Caco-2 (cell line): ENCODE data around the gene SLC25A2. TPM values are rescaled to one million over a fixed set of nuclear protein-coding genes. Genes with fewer than 3 reads are reported as not detected.
A peak's percentile ranks its signal among the peaks of the same experiment; 100 is the strongest.

Experiments used
- BruUV-seq: library from RNA; stranded (reverse); fragments of 400-500 nt; replicated peaks from 2 replicates; lab custom pipeline; 2021; lab: Mats Ljungman, UMichigan
- CTCF ChIA-PET: fragments of 300-600 bp; sonication (Branson Sonifier 250); formaldehyde crosslinking; loops from one replicate; lab custom pipeline; 2022; ENCODE audit warnings: antibody characterized with exemption; lab: Charles Lee
- POLR2A ChIA-PET: fragments of 300-600 bp; sonication (Branson Sonifier 250); formaldehyde crosslinking; loops from one replicate; lab custom pipeline; 2022; ENCODE audit warnings: antibody characterized with exemption; lab: Charles Lee
- DNase-seq, 2 experiments: peaks; one replicate each; pipeline versions ENCODE4 v3.0.0 to v3.0.0-alpha.2; 2020 to 2022
- H3K27me3 ChIP-seq: replicated peaks from 2 replicates; pipeline ENCODE4 v1.6.0; 2011; ENCODE audit warnings: low read length; ENCODE audit not compliant: control insufficient read depth, insufficient read depth
- H3K36me3 ChIP-seq: 2 replicates; pipeline ENCODE4 v1.5.1; 2011; ENCODE audit warnings: low read length; ENCODE audit not compliant: control insufficient read depth, insufficient read depth
- H3K4me1 ChIP-seq: fragments of 250-450 bp; sonication (Bioruptor Pico); 2 replicates; pipeline ENCODE4 v1.5.1; 2020; ENCODE audit warnings: mild to moderate bottlenecking
- H3K4me3 ChIP-seq: 2 replicates; pipeline ENCODE4 v1.5.1; 2011; ENCODE audit warnings: low read depth, mild to moderate bottlenecking, control low read depth, low read length
- H3K9me3 ChIP-seq: fragments of 250-450 bp; sonication (Bioruptor Pico); 2 replicates; pipeline ENCODE4 v1.5.1; 2020; ENCODE audit warnings: mild to moderate bottlenecking, moderate library complexity
- H3K27ac Mint-ChIP-seq: one replicate; pipeline ENCODE4 v1.8.0; 2022; ENCODE audit warnings: mixed read lengths; ENCODE audit not compliant: unreplicated experiment
- H3K27me3 Mint-ChIP-seq: one replicate; pipeline ENCODE4 v1.8.0; 2022; ENCODE audit warnings: mixed read lengths; ENCODE audit not compliant: insufficient read depth, unreplicated experiment
- H3K36me3 Mint-ChIP-seq: one replicate; pipeline ENCODE4 v1.8.0; 2022; ENCODE audit warnings: mild to moderate bottlenecking, mixed read lengths; ENCODE audit not compliant: insufficient read depth, unreplicated experiment
- H3K4me1 Mint-ChIP-seq: one replicate; pipeline ENCODE4 v1.8.0; 2022; ENCODE audit warnings: low read depth, mixed read lengths; ENCODE audit not compliant: unreplicated experiment
- H3K4me3 Mint-ChIP-seq: one replicate; pipeline ENCODE4 v1.8.0; 2022; ENCODE audit warnings: mild to moderate bottlenecking, moderate library complexity, mixed read lengths; ENCODE audit not compliant: unreplicated experiment
- H3K9me3 Mint-ChIP-seq: one replicate; pipeline ENCODE4 v1.8.0; 2022; ENCODE audit warnings: mixed read lengths; ENCODE audit not compliant: unreplicated experiment
- intact Hi-C: fragments of 100-400 bp; cut with micrococcal nuclease; formaldehyde crosslinking; loops from one replicate; pipeline ENCODE4 v1.10.0; 2022; ENCODE audit not compliant: unreplicated experiment
- total RNA-seq: library from RNA; stranded (reverse); gene quantifications from 2 replicates; pipeline ENCODE4 v1.2.3, GENCODE V29; 2022
- TF ChIP-seq, protein P1 (sequence below), 2 experiments: fragments of 200-600 bp in 1 of 2; IDR thresholded peaks; 1 replicate in 1 of 2; 2 replicates in 1 of 2; pipeline versions ENCODE4 v1.5.1 to v1.8.0; 2011 to 2022; ENCODE audit warnings: antibody characterized with exemption in 1 of 2, control low read depth in 1 of 2, inconsistent platforms in 1 of 2, low read depth in 1 of 2, low read length in 1 of 2, mild to moderate bottlenecking in 1 of 2, moderate library complexity in 1 of 2; ENCODE audit not compliant: insufficient read depth in 1 of 2, severe bottlenecking in 1 of 2, unreplicated experiment in 1 of 2

The SLC25A2 gene
- total RNA-seq, 1 experiment from 2014 or later: 0.64 TPM

DNA sequence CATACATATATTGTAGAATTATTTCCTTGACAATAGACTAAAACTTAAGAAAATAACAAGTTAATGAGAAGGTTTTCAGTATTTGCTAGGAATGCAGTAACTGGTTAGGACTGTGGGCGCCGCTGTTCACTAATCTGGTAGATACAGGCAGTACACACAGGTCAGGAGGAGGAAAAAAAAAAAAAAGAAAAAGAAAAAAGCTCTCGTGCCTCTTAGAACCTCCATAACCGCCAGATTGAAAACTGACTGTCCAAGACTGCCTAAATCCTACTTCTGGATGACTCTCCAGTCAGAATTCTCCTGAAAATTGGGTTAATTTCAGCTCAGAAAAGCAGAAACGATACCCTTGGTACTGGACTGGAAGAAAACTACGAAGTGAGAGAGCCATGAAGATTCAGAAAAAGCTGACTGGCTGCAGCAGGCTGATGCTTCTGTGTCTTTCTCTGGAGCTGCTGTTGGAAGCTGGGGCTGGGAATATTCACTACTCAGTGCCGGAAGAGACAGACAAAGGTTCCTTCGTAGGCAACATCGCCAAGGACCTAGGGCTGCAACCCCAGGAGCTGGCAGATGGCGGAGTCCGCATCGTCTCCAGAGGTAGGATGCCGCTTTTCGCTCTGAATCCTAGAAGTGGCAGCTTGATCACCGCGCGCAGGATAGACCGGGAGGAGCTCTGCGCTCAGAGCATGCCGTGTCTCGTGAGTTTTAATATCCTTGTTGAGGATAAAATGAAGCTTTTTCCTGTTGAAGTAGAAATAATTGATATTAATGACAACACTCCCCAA lies 26.6 kb upstream of the SLC25A2 start, which contains the start of gene PCDHGA1:
Gene PCDHGA1 (plus strand): TSS at position 216 of the 782 bp plus-strand sequence.
- BruUV-seq: no TSS peak
- no peaks in the 10 kb centered on the region for H3K4me1 Mint-ChIP-seq
- DNase-seq: no peak
- POLR2A ChIA-PET: interaction anchor here (1.0 kb wide), 1 partner anchor 10 kb away, joined by 9 read pairs; the partner anchor contains the start of gene TAF7
- H3K36me3 Mint-ChIP-seq: no peaks in the 10 kb centered on the region
- H3K27me3 Mint-ChIP-seq: no peaks in the 10 kb centered on the region
- no peak within 1 kb of the TSS for H3K4me3 Mint-ChIP-seq
- H3K27ac Mint-ChIP-seq: no peak within 1 kb of the TSS
- no peaks in the 10 kb centered on the region for H3K4me1 ChIP-seq
- TF ChIP-seq, protein P1, sequence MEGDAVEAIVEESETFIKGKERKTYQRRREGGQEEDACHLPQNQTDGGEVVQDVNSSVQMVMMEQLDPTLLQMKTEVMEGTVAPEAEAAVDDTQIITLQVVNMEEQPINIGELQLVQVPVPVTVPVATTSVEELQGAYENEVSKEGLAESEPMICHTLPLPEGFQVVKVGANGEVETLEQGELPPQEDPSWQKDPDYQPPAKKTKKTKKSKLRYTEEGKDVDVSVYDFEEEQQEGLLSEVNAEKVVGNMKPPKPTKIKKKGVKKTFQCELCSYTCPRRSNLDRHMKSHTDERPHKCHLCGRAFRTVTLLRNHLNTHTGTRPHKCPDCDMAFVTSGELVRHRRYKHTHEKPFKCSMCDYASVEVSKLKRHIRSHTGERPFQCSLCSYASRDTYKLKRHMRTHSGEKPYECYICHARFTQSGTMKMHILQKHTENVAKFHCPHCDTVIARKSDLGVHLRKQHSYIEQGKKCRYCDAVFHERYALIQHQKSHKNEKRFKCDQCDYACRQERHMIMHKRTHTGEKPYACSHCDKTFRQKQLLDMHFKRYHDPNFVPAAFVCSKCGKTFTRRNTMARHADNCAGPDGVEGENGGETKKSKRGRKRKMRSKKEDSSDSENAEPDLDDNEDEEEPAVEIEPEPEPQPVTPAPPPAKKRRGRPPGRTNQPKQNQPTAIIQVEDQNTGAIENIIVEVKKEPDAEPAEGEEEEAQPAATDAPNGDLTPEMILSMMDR (IDR thresholded peaks at IDR 0.05; ENCODE audit: insufficient read depth in 1 of 2, low read depth in 1 of 2, low read length in 1 of 2, severe bottlenecking in 1 of 2, unreplicated experiment in 1 of 2): peak in 1 of 2 experiments; percentile 15
- CTCF ChIA-PET: interaction anchor here (0.7 to 1.1 kb wide), 3 partner anchors 10 to 233 kb away, joined by 3 to 4 read pairs (median 3); partner anchors contain the start of gene TAF7
- no peak within 1 kb of the TSS for H3K4me3 ChIP-seq
- no peaks in the 10 kb centered on the region for H3K27me3 ChIP-seq
- H3K36me3 ChIP-seq: no peaks in the 10 kb centered on the region
- peaks cover 3% of the 10 kb centered on the region; the same call in 1 of the 2 replicates for H3K9me3 ChIP-seq
- intact Hi-C loops: no loop called here
- no peaks in the 10 kb centered on the region for H3K9me3 Mint-ChIP-seq

DNA sequence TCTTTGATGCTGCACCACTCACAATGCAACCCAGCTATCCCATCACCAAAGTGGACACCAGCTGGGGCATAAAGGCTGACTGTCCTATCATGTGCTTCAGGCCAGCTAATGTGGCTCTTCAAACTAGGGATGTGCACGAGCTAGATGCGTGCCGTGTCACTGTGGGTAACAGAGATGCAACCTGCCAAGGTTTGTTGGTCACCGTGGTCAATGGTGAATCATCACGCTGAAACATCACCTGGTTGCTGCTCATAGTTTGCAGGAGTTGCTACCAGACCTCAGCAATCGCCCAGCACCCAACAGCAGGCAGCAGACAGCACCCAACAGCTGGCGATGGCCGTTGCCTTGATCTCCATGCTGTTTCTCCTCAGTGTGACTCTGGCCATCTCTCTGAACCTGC lies 24.4 kb upstream of the SLC25A2 start:
- Histone ChIP-seq H3K27me3 (no peaks in the 10 kb centered on the region), H3K4me1 (no peaks in the 10 kb centered on the region), H3K9me3 (no peaks in the 10 kb centered on the region), H3K36me3 (no peaks in the 10 kb centered on the region), H3K4me3 (no peak overlapping the region)
- Mint-ChIP-seq H3K36me3 (no peaks in the 10 kb centered on the region), H3K27me3 (no peaks in the 10 kb centered on the region), H3K9me3 (no peaks in the 10 kb centered on the region), H3K4me1 (no peaks in the 10 kb centered on the region), H3K4me3 (no peak overlapping the region), H3K27ac (no peak overlapping the region)
- intact Hi-C loops: no loop called here
- no TSS peak for BruUV-seq
- ChIA-PET POLR2A (no interaction called here), CTCF (interaction anchor here (0.8 to 1.1 kb wide), 2 partner anchors 236 to 239 kb away, joined by 3 read pairs; no protein-coding TSS in a partner anchor)
- TF ChIP-seq, protein P1 (IDR thresholded peaks at IDR 0.05; ENCODE audit: insufficient read depth in 1 of 2, low read depth in 1 of 2, low read length in 1 of 2, severe bottlenecking in 1 of 2, unreplicated experiment in 1 of 2): no peak
- no peak for DNase-seq

DNA sequence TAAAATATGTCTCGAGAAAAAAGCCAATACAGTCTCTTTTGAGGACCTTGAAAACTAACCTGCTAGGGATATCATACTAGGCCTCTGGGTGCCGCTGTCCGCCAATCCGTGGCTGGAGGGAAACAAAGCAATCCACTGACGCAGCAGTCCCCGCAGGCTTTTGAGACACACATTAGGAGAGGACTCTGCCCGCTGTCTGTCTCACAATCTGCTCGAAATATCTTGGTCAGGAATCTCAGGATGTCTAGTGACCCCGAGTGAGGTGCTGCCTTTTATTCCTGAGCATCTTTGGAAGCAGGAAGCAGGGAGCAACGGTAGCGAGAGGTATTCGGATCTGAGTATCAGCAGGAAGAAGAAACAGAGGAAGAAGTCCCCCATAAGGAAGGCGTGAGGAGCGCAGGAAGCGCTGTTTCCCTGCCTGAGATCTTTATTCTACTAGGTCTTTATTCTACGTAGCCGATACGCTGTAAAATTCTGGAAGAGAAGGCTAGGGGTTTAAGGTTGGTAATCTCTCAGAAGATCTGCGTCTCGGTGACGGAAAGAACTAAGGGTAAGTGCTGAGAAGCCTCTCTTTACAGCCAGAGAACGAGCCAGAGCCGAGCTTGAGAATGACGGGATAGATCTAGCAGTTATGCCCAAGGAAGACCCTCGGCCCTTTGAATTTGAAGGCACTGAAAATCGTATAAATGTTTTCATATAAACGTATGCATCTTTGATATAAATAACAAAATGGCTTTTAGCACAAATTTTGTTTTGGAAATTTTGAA lies 22.4 kb upstream of the SLC25A2 start:
- Mint-ChIP-seq H3K27ac (peak overlapping the region; percentile 88), H3K36me3 (no peaks in the 10 kb centered on the region), H3K27me3 (no peaks in the 10 kb centered on the region), H3K4me1 (no peaks in the 10 kb centered on the region), H3K4me3 (peak overlapping the region; percentile 93), H3K9me3 (no peaks in the 10 kb centered on the region)
- no peaks in the 10 kb centered on the region for H3K4me1 ChIP-seq
- H3K4me3 ChIP-seq: peak overlapping the region; percentile 39
- ChIA-PET CTCF (interaction anchor here (0.9 to 1.5 kb wide), 2 partner anchors 87 to 238 kb away, joined by 3 to 4 read pairs; partner anchors contain the start of gene PCDHGA10), POLR2A (no interaction called here)
- BruUV-seq: TSS peak; percentile 61
- no peaks in the 10 kb centered on the region for H3K9me3 ChIP-seq
- intact Hi-C loops: loop anchor here (1.0 to 2.0 kb wide), 4 partner anchors 33 to 238 kb away; partner anchors contain the start of gene PCDHGB2
- no peaks in the 10 kb centered on the region for H3K27me3 ChIP-seq
- peak; percentile 82 to 85 for DNase-seq
- TF ChIP-seq, protein P1 (IDR thresholded peaks at IDR 0.05; ENCODE audit: insufficient read depth in 1 of 2, low read depth in 1 of 2, low read length in 1 of 2, severe bottlenecking in 1 of 2, unreplicated experiment in 1 of 2): peak; percentile 80 to 85
- H3K36me3 ChIP-seq: no peaks in the 10 kb centered on the region
